Fibroblast of villous mesenchyme (primary cell): ENCODE measurements around the gene KRTAP10-8. TPM values are rescaled to one million over a fixed set of nuclear protein-coding genes. Genes with fewer than 3 reads are reported as not detected.
"Not testable (repeated sequence)": the region's sequence is repeated elsewhere in the genome, so short reads cannot be mapped to it uniquely, and the experiment has no call there.

Source experiments
- DNase-seq: peaks from one replicate; pipeline ENCODE4 v3.0.0-alpha.2; 2010; ENCODE audit warnings: low read depth
- H3K4me3 ChIP-seq: 2 replicates; pipeline ENCODE4 v1.5.1; 2011; ENCODE audit warnings: low read depth, mild to moderate bottlenecking, low read length
- CTCF ChIP-seq: IDR thresholded peaks from 2 replicates; pipeline ENCODE4 v1.5.1; 2012; ENCODE audit warnings: low read depth, mild to moderate bottlenecking, low read length; ENCODE audit not compliant: insufficient read depth
- total RNA-seq: library from RNA; depleted of rRNA; stranded (reverse); fragments of >200 nt; gene quantifications from 2 replicates; pipeline ENCODE4 v1.2.3, GENCODE V29; 2012

KRTAP10-8 gene
- total RNA-seq, 1 donor: not detected

GRCh38 chr21:44658541-44658910 is 46.6 kb downstream of the KRTAP10-8 start:
- no peak for TF ChIP-seq CTCF
- no peak overlapping the region for H3K4me3 ChIP-seq
- no peak for DNase-seq

GRCh38 chr21:44658913-44659595 is 47.2 kb downstream of the KRTAP10-8 start:
- no peak for DNase-seq
- H3K4me3 ChIP-seq: no peak overlapping the region
- TF ChIP-seq CTCF: no peak

- DNase-seq, H3K4me3 ChIP-seq: not testable (repeated sequence)
Measured at GRCh38 chr21:44661567-44661966, 49.7 kb downstream of the KRTAP10-8 start.

Other genes starting within 250 kb of the KRTAP10-8 start
- under 0.01 and 0.64 TPM in 2 replicates for gene LRRC3, start 156.6 kb upstream of the KRTAP10-8 start, total RNA-seq
- gene KRTAP10-1, start 71.9 kb upstream of the KRTAP10-8 start, total RNA-seq: not detected in 2 replicates
- gene KRTAP10-2, start 60.6 kb upstream of the KRTAP10-8 start, total RNA-seq: not detected in 2 replicates
- not detected in 2 replicates for gene KRTAP10-3, start 53.3 kb upstream of the KRTAP10-8 start, total RNA-seq
- not detected in 2 replicates for gene KRTAP10-4, start 38.4 kb upstream of the KRTAP10-8 start, total RNA-seq
- gene KRTAP10-5, start 31.5 kb upstream of the KRTAP10-8 start, total RNA-seq: not detected in 2 replicates
- gene KRTAP10-6, start 19.6 kb upstream of the KRTAP10-8 start, total RNA-seq: not detected in 2 replicates
- gene KRTAP10-7, start 11.5 kb upstream of the KRTAP10-8 start, total RNA-seq: not detected in 2 replicates
- gene KRTAP10-9, start 15.0 kb downstream of the KRTAP10-8 start, total RNA-seq: not detected in 2 replicates
- not detected in 2 replicates for gene KRTAP10-10, start 25.3 kb downstream of the KRTAP10-8 start, total RNA-seq
- gene KRTAP10-11, start 34.3 kb downstream of the KRTAP10-8 start, total RNA-seq: not detected in 2 replicates
- gene KRTAP12-4, start 42.6 kb downstream of the KRTAP10-8 start, total RNA-seq: not detected in 2 replicates
- not detected in 2 replicates for gene KRTAP12-3, start 45.9 kb downstream of the KRTAP10-8 start, total RNA-seq
- gene KRTAP12-2, start 54.8 kb downstream of the KRTAP10-8 start, total RNA-seq: not detected in 2 replicates
- not detected in 2 replicates for gene KRTAP12-1, start 70.1 kb downstream of the KRTAP10-8 start, total RNA-seq
- gene KRTAP10-12, start 85.1 kb downstream of the KRTAP10-8 start, total RNA-seq: not detected in 2 replicates
- under 0.01 TPM in 1 of 2 replicates, not detected in the other for gene TSPEAR, start 99.5 kb downstream of the KRTAP10-8 start, total RNA-seq
- 86.7 and 88.5 TPM in 2 replicates for gene UBE2G2, start 189.7 kb downstream of the KRTAP10-8 start, total RNA-seq
- 81.5 and 102 TPM in 2 replicates for gene SUMO3, start 206.0 kb downstream of the KRTAP10-8 start, total RNA-seq